IMR-90 (cell line): ENCODE measurements around the gene APPL2. TPM values are rescaled to one million over a fixed set of nuclear protein-coding genes. Genes with fewer than 3 reads are reported as not detected.

Experiments
- ATAC-seq: fragments of 200-7000 bp; cut with Tn5 transposase; 2 replicates; pipeline ENCODE4 v1.9.1; 2020; ENCODE audit warnings: low read depth, mild to moderate bottlenecking, moderate library complexity
- BruUV-seq: library from RNA; stranded (reverse); fragments of 400-500 nt; replicated peaks from 2 replicates; lab custom pipeline; 2021; lab: Mats Ljungman, UMichigan
- CTCF ChIA-PET: fragments of 300-600 bp; formaldehyde crosslinking; extraction: SDS; loops from one replicate; lab custom pipeline; 2021; ENCODE audit warnings: antibody characterized with exemption; lab: Yijun Ruan, JAX
- POLR2A ChIA-PET: fragments of 300-600 bp; sonication (Branson Sonifier 250); formaldehyde crosslinking; loops from one replicate; lab custom pipeline; 2022; ENCODE audit warnings: antibody characterized with exemption; ENCODE audit not compliant: unreplicated experiment; lab: Charles Lee
- DNase-seq: peaks from one replicate; pipeline ENCODE4 v3.0.0; 2013
- H2AFZ ChIP-seq: replicated peaks from 2 replicates; pipeline ENCODE3; 2013; ENCODE audit warnings: low read length, mild to moderate bottlenecking; ENCODE audit not compliant: poor library complexity
- H2AK5ac ChIP-seq: 2 replicates; pipeline ENCODE4 v1.6.1; 2013; ENCODE audit warnings: low read depth, low read length, inconsistent platforms
- H2AK9ac ChIP-seq: replicated peaks from 2 replicates; pipeline ENCODE3; 2013; ENCODE audit warnings: mild to moderate bottlenecking, low read depth, low read length, moderate library complexity; ENCODE audit not compliant: poor library complexity
- H2BK120ac ChIP-seq: 2 replicates; pipeline ENCODE4 v1.6.1; 2013; ENCODE audit warnings: low read depth, low read length, inconsistent platforms
- H2BK15ac ChIP-seq: 3 replicates; pipeline ENCODE4 v1.6.1; 2013; ENCODE audit warnings: low read depth, low read length, inconsistent platforms
- H2BK20ac ChIP-seq: 2 replicates; pipeline ENCODE4 v1.6.1; 2013; ENCODE audit warnings: low read depth, mild to moderate bottlenecking, inconsistent platforms, low read length, moderate library complexity
- H2BK5ac ChIP-seq: 2 replicates; pipeline ENCODE4 v1.6.1; 2013; ENCODE audit warnings: mild to moderate bottlenecking, low read depth, low read length, inconsistent platforms; ENCODE audit not compliant: poor library complexity, severe bottlenecking
- H3K14ac ChIP-seq: replicated peaks from 2 replicates; pipeline ENCODE4 v1.6.1; 2013; ENCODE audit warnings: low read depth, low read length, inconsistent platforms
- H3K18ac ChIP-seq: 2 replicates; pipeline ENCODE4 v1.6.1; 2013; ENCODE audit warnings: low read depth, low read length, control low read depth
- H3K23ac ChIP-seq: 2 replicates; pipeline ENCODE4 v1.6.1; 2013; ENCODE audit warnings: low read depth, low read length, inconsistent platforms
- H3K27ac ChIP-seq: 2 replicates; pipeline ENCODE4 v1.5.1; 2013; ENCODE audit warnings: mild to moderate bottlenecking, control low read depth, low read length; ENCODE audit not compliant: insufficient read depth
- H3K27me3 ChIP-seq: 2 replicates; pipeline ENCODE4 v1.6.1; 2013; ENCODE audit warnings: low read length; ENCODE audit not compliant: control insufficient read depth, insufficient read depth
- H3K36me3 ChIP-seq: 2 replicates; pipeline ENCODE4 v1.6.1; 2013; ENCODE audit warnings: low read length, mixed read lengths; ENCODE audit not compliant: control insufficient read depth, insufficient read depth
- H3K4ac ChIP-seq: 2 replicates; pipeline ENCODE4 v1.6.1; 2013; ENCODE audit warnings: low read depth, low read length, inconsistent platforms
- H3K4me1 ChIP-seq: 2 replicates; pipeline ENCODE4 v1.6.1; 2013; ENCODE audit warnings: low read length, mixed read lengths; ENCODE audit not compliant: control insufficient read depth, insufficient read depth
- H3K4me2 ChIP-seq: 2 replicates; pipeline ENCODE4 v1.6.1; 2013; ENCODE audit warnings: low read depth, mild to moderate bottlenecking, control low read depth, low read length, moderate library complexity
- H3K4me3 ChIP-seq: 2 replicates; pipeline ENCODE4 v1.5.1; 2013; ENCODE audit warnings: low read depth, mild to moderate bottlenecking, control low read depth, low read length, moderate library complexity; ENCODE audit not compliant: insufficient read depth
- H3K56ac ChIP-seq: 2 replicates; pipeline ENCODE4 v1.6.1; 2013; ENCODE audit warnings: low read length, inconsistent platforms; ENCODE audit not compliant: insufficient read depth; ENCODE audit errors: extremely low read depth
- H3K79me1 ChIP-seq, 2 experiments: 2 replicates each; pipeline ENCODE4 v1.6.1; 2013; ENCODE audit warnings: low read length in 2 of 2, inconsistent platforms in 1 of 2, low read depth in 1 of 2
- H3K9ac ChIP-seq: 2 replicates; pipeline ENCODE4 v1.6.1; 2013; ENCODE audit warnings: low read depth, low read length, control low read depth
- H3K9me1 ChIP-seq: 2 replicates; pipeline ENCODE4 v1.6.1; 2013; ENCODE audit warnings: low read length, inconsistent platforms; ENCODE audit not compliant: insufficient read depth
- H3K9me3 ChIP-seq: 2 replicates; pipeline ENCODE4 v1.6.1; 2013; ENCODE audit warnings: low read length; ENCODE audit not compliant: control insufficient read depth, insufficient read depth
- H4K20me1 ChIP-seq: 2 replicates; pipeline ENCODE4 v1.6.1; 2013; ENCODE audit warnings: low read length, inconsistent platforms; ENCODE audit not compliant: insufficient read depth
- H4K5ac ChIP-seq: 2 replicates; pipeline ENCODE4 v1.6.1; 2013; ENCODE audit warnings: mild to moderate bottlenecking, low read depth, low read length, control low read depth
- H4K8ac ChIP-seq, 2 experiments: 2 replicates each; pipeline ENCODE4 v1.6.1; 2013; ENCODE audit warnings: low read depth in 2 of 2, low read length in 2 of 2, control low read depth in 1 of 2, inconsistent platforms in 1 of 2
- H4K91ac ChIP-seq: 2 replicates; pipeline ENCODE4 v1.6.1; 2013; ENCODE audit warnings: low read depth, low read length, inconsistent platforms; ENCODE audit not compliant: insufficient read depth
- BHLHE40 ChIP-seq: fragments of 150-350 bp; IDR thresholded peaks from 2 replicates; pipeline ENCODE4 v1.6.1; 2016; ENCODE audit warnings: mild to moderate bottlenecking, low read depth, low read length
- CEBPB ChIP-seq: IDR thresholded peaks from 2 replicates; pipeline ENCODE4 v1.6.1; 2012; ENCODE audit warnings: low read depth, low read length, improper control_type of control experiment
- CHD1 ChIP-seq: IDR thresholded peaks from 2 replicates; pipeline ENCODE4 v1.6.1; 2012; ENCODE audit warnings: low read depth, low read length, improper control_type of control experiment
- CTCF ChIP-seq: conservative IDR thresholded peaks from 2 replicates; pipeline ENCODE4 v1.5.1; 2012; ENCODE audit warnings: mild to moderate bottlenecking, low read depth, low read length, improper control_type of control experiment
- FOS ChIP-seq: fragments of 150-350 bp; IDR thresholded peaks from 2 replicates; pipeline ENCODE4 v1.6.1; 2016; ENCODE audit warnings: low read depth, low read length
- MAFK ChIP-seq: IDR thresholded peaks from 2 replicates; pipeline ENCODE4 v1.6.1; 2012; ENCODE audit warnings: low read depth, low read length, improper control_type of control experiment
- MXI1 ChIP-seq: IDR thresholded peaks from 2 replicates; pipeline ENCODE4 v1.6.1; 2012; ENCODE audit warnings: low read depth, mild to moderate bottlenecking, low read length, moderate library complexity, borderline replicate concordance
- NFE2L2 ChIP-seq: fragments of 150-350 bp; IDR thresholded peaks from 2 replicates; pipeline ENCODE4 v1.6.1; 2016; ENCODE audit warnings: low read depth, mild to moderate bottlenecking, low read length
- POLR2A ChIP-seq: IDR thresholded peaks from 2 replicates; pipeline ENCODE4 v1.6.1; 2012; ENCODE audit warnings: mild to moderate bottlenecking, low read depth, low read length
- RFX5 ChIP-seq: IDR thresholded peaks from 2 replicates; pipeline ENCODE4 v1.8.0; 2012; ENCODE audit warnings: low read depth, mild to moderate bottlenecking, low read length, moderate library complexity
- WGBS, 2 experiments: methylation state at CpG; one replicate each; pipeline versions ENCODE4 v1.1.5 to v1.1.7; 2013; ENCODE audit warnings: missing lambda C conversion rate in 2 of 2; ENCODE audit not compliant: insufficient read length in 1 of 2; ENCODE audit errors: extremely low coverage in 2 of 2; 5-methylcytosine and 5-hydroxymethylcytosine counted together
- dilution Hi-C: fragments of 300-500 bp; cut with HindIII; formaldehyde crosslinking; loops from one replicate; pipeline ENCODE4 v1.14.3; 2018; ENCODE audit warnings: low sequenced_read_pairs; ENCODE audit not compliant: unreplicated experiment
- in situ Hi-C: fragments of 300-500 bp; cut with MboI; formaldehyde crosslinking; loops from 3 replicates; pipeline ENCODE4 v1.14.3; 2019; ENCODE audit warnings: low sequenced_read_pairs, inconsistent platforms, mixed read lengths
- intact Hi-C: fragments of 100-400 bp; cut with micrococcal nuclease; formaldehyde crosslinking; loops from 2 replicates; pipeline ENCODE4 v1.10.0; 2022
- polyA plus RNA-seq, 3 experiments: library from polyadenylated mRNA; depleted of rRNA; stranded (reverse); fragments of >200 nt; gene quantifications; 2 replicates each; pipeline ENCODE4 v1.2.3, GENCODE V29; 2012; ENCODE audit warnings: low replicate concordance in 1 of 3
- total RNA-seq: library from RNA; depleted of rRNA; stranded (reverse); fragments of >200 nt; gene quantifications from 2 replicates; pipeline ENCODE4 v1.2.3, GENCODE V29; 2012
- TF ChIP-seq, protein P1 (sequence below): fragments of 150-350 bp; IDR thresholded peaks from 2 replicates; pipeline ENCODE4 v1.6.1; 2016; ENCODE audit warnings: low read depth, mild to moderate bottlenecking, low read length, moderate library complexity, borderline replicate concordance
- TF ChIP-seq, protein P2 (sequence below): fragments of 150-350 bp; IDR thresholded peaks from 2 replicates; pipeline ENCODE4 v1.6.1; 2017; ENCODE audit warnings: mild to moderate bottlenecking, antibody characterized with exemption, low read length, low read depth

APPL2 gene
- total and polyA plus RNA-seq, 2 of the 4 experiments (the other 2 are of a cell fraction): 42.3 to 65.8 TPM

DNA sequence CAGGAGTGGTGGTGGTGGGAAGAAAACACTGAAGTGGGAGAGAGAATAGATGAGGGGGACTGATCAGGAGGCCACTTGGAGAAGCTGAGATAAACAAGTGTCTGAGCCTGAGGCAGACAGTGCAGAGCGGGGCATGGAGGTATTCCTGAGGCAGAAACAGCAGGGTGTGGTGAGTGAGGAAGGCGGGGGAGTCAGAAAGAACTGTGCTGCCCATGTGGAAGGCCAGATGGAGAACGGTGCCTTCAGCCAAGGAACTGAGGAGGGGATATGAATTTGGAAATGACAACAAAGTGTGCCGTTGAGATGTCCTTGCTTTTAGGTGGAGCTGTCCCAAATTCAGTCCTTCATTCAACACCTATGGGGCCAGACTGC lies 13.7 kb downstream of the APPL2 start:
- no peak overlapping the region for H3K27ac ChIP-seq
- no peaks in the 10 kb centered on the region for H3K27me3 ChIP-seq
- H2AFZ ChIP-seq: no peak overlapping the region
- DNase-seq (no peak), ATAC-seq (no peak)
- peak overlapping the region; percentile 2; the same call in 1 of the 2 replicates for H3K4ac ChIP-seq
- H3K9me3 ChIP-seq: no peaks in the 10 kb centered on the region
- H2BK5ac ChIP-seq: no peak overlapping the region
- H2AK9ac ChIP-seq: no peak overlapping the region
- H3K18ac ChIP-seq: no peak overlapping the region
- peaks cover 46% of the 10 kb centered on the region for H3K9me1 ChIP-seq
- no peak overlapping the region for H2AK5ac ChIP-seq
- H3K56ac ChIP-seq: no peak overlapping the region
- H4K91ac ChIP-seq: no peak overlapping the region
- H3K4me2 ChIP-seq: no peak overlapping the region
- dilution Hi-C loops: no loop called here
- no peak overlapping the region for H4K8ac ChIP-seq
- in situ Hi-C loops: loop anchor here (25.0 kb wide), 1 partner anchor 165 kb away; no protein-coding TSS in a partner anchor
- H3K36me3 ChIP-seq: peaks cover 36% of the 10 kb centered on the region
- no peak overlapping the region for H3K4me3 ChIP-seq
- POLR2A ChIA-PET: no interaction called here
- no peak overlapping the region for H3K9ac ChIP-seq
- no peak overlapping the region for H2BK15ac ChIP-seq
- WGBS, 2 experiments: no CpG with 5 or more reads among the region's 4 CpGs
- no peak overlapping the region for H2BK20ac ChIP-seq
- H3K79me1 ChIP-seq: peaks cover 58 to 91% of the 10 kb centered on the region in 2 experiments
- H3K14ac ChIP-seq: no peak overlapping the region
- CTCF ChIA-PET: no interaction called here
- peaks cover 10% of the 10 kb centered on the region; the same call in 1 of the 2 replicates for H3K4me1 ChIP-seq
- H4K5ac ChIP-seq: no peak overlapping the region
- H4K20me1 ChIP-seq: peaks cover 32% of the 10 kb centered on the region; the same call in 1 of the 2 replicates
- no TSS peak for BruUV-seq
- intact Hi-C loops: no loop called here
- TF ChIP-seq CEBPB: no peak
- TF ChIP-seq RFX5: no peak
- no peak for TF ChIP-seq NFE2L2
- TF ChIP-seq, protein P1, sequence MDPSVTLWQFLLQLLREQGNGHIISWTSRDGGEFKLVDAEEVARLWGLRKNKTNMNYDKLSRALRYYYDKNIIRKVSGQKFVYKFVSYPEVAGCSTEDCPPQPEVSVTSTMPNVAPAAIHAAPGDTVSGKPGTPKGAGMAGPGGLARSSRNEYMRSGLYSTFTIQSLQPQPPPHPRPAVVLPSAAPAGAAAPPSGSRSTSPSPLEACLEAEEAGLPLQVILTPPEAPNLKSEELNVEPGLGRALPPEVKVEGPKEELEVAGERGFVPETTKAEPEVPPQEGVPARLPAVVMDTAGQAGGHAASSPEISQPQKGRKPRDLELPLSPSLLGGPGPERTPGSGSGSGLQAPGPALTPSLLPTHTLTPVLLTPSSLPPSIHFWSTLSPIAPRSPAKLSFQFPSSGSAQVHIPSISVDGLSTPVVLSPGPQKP: no peak
- TF ChIP-seq MAFK: no peak
- TF ChIP-seq POLR2A: no peak
- TF ChIP-seq BHLHE40: no peak
- TF ChIP-seq CTCF: no peak
- no peak for TF ChIP-seq FOS
- no peak for TF ChIP-seq CHD1
- TF ChIP-seq, protein P2, sequence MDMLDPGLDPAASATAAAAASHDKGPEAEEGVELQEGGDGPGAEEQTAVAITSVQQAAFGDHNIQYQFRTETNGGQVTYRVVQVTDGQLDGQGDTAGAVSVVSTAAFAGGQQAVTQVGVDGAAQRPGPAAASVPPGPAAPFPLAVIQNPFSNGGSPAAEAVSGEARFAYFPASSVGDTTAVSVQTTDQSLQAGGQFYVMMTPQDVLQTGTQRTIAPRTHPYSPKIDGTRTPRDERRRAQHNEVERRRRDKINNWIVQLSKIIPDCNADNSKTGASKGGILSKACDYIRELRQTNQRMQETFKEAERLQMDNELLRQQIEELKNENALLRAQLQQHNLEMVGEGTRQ: no peak
- TF ChIP-seq MXI1: no peak
- no peak overlapping the region for H2BK120ac ChIP-seq
- H3K23ac ChIP-seq: 0 out of 2 replicates have a peak overlapping the region, but pooled peaks have one; percentile 3
